Measurements from ENCODE around the gene CD37. TPM values are rescaled to one million over a fixed set of nuclear protein-coding genes. Genes with fewer than 3 reads are reported as not detected.

Gene CD37
- total and polyA plus RNA-seq, 2 donors (not counting 1 experiment from before 2014, with no cell fraction given): 1,998 to 2,188 TPM

DNA sequence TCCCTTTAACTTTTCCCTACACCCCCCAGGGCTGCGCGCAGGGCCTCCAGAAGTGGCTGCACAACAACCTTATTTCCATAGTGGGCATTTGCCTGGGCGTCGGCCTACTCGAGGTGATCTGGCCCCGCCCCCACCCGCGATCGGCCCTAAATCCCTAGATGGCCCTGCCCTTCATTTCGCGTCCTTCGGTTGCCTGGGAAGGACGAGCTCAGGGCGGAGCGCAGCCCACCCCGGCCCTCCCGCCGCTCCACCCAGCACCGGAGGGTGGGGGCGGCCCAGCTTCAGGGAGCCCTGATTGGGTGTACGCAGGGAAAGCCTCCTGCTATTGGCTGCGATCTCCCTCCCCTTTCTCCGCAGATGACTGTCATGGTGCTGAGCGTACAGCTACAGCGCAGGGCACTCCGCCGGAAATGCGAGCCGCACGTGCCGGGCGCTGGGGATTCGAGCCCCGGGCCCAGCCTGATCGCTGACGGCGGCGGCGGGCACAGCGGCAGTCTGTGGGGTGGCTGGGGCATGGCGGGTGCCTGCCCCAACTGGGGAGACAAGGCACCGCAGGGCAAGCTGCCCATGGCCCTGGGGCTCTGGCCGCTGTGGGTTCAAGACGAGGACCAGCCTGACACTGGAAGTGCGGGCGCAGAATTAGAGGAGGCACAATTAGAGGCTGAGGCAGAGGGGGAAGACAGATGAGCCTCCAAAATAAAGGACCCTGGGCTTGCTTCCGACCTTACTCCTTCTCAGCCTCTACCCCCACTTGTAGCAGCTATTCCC lies 4.3 kb downstream of the CD37 start:
- Histone ChIP-seq H4K20me1 (ENCODE audit: control insufficient read depth, insufficient read depth, low read length, poor library complexity, severe bottlenecking) (peaks cover 47% of the 10 kb centered on the region), H3K27ac (ENCODE audit: low read length in 2 of 2) (peak overlapping the region; percentile 89 to 93), H2AFZ (ENCODE audit: insufficient read depth, low read depth, low read length, poor library complexity, severe bottlenecking) (no peak overlapping the region), H3K4me3 (ENCODE audit: control extremely low read depth in 1 of 5, extremely low read depth in 1 of 5, insufficient read depth in 1 of 5, low read depth in 2 of 5, low read length in 4 of 5) (peak overlapping the region in 4 of 5 experiments; percentile 94 to 98 (median 98)), H3K27me3 (replicated peaks in 1 of 4; ENCODE audit: control extremely low read depth in 1 of 4, control insufficient read depth in 3 of 4, insufficient read depth in 4 of 4, low read length in 3 of 4) (no peaks in the 10 kb centered on the region), H3K36me3 (replicated peaks in 1 of 2; ENCODE audit: control extremely low read depth in 1 of 2, control insufficient read depth in 1 of 2, extremely low read depth in 1 of 2, insufficient read depth in 2 of 2, low read length in 1 of 2) (peaks cover 0 to 63% of the 10 kb centered on the region in 2 experiments), H3K4me2 (replicated peaks; ENCODE audit: low read depth, low read length, poor library complexity, severe bottlenecking) (peak overlapping the region; percentile 100), H3K9ac (ENCODE audit: low read length) (peak overlapping the region; percentile 89), H3K9me3 (ENCODE audit: control extremely low read depth in 1 of 3, control insufficient read depth in 2 of 3, insufficient read depth in 1 of 3, low read length in 2 of 3) (peaks cover 0 to 28% (median 15%) of the 10 kb centered on the region in 3 donors), H3K79me2 (ENCODE audit: control insufficient read depth, insufficient read depth, low read length) (peaks cover 49% of the 10 kb centered on the region), H3K4me1 (ENCODE audit: control insufficient read depth in 2 of 2, insufficient read depth in 2 of 2, low read length in 2 of 2) (peaks cover 53 to 78% of the 10 kb centered on the region in 2 donors)
- Mint-ChIP-seq H3K4me3 (peak overlapping the region; percentile 100), H3K4me1 (peaks cover 72% of the 10 kb centered on the region), H3K9me3 (ENCODE audit: insufficient read depth) (no peaks in the 10 kb centered on the region), H3K27ac (peak overlapping the region; percentile 95), H3K27me3 (no peaks in the 10 kb centered on the region)
- intact Hi-C loops (cut with micrococcal nuclease): loop anchor here (1.0 to 2.0 kb wide), 8 partner anchors 8 to 130 kb away; partner anchors contain the start of gene DKKL1
- DNase-seq: peak; percentile 56
- no peak for TF ChIP-seq EZH2 (IDR thresholded peaks at IDR 0.05; ENCODE audit: borderline replicate concordance, insufficient read depth, low read depth, low read length, poor library complexity, severe bottlenecking)
- 91% methylated on average over 44 of the region's 47 CpGs for WGBS (ENCODE audit: insufficient coverage)
- POLR2A ChIA-PET: interaction anchor here (0.6 to 5.6 kb wide), 17 partner anchors 10 to 336 kb away, joined by 3 to 72 read pairs (median 11); partner anchors contain the start of genes ALDH16A1 and TEAD2
- CTCF ChIA-PET: interaction anchor here (0.7 to 2.6 kb wide), 13 partner anchors 8 to 207 kb away, joined by 3 to 25 read pairs (median 4); partner anchors contain the start of genes PIH1D1 and SLC6A16
- no peak for ATAC-seq (ENCODE audit: low read depth)

DNA sequence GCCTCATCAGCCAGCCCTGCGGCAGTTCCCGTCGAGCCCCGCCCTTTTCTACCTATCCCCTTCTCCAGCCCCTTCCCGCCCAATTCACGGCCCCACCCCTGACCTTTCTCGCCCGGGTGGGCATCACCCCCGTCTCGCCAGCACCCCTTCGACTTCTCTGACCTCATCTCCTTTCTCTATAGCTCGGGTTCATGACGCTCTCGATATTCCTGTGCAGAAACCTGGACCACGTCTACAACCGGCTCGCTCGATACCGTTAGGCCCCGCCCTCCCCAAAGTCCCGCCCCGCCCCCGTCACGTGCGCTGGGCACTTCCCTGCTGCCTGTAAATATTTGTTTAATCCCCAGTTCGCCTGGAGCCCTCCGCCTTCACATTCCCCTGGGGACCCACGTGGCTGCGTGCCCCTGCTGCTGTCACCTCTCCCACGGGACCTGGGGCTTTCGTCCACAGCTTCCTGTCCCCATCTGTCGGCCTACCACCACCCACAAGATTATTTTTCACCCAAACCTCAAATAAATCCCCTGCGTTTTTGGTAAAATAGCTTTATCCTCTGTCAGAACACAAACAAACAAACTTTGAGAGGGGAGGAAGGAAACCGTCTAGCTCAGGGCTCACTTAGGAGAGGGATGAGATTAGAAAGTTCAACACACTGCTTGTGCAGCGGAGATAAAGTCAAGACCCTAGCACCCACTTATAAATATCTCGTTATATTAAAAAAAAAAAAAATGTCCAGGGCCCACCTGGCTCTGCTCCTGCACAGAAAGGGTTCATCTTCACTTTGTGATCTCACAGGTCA lies 5.1 kb downstream of the CD37 start:
- intact Hi-C loops (cut with micrococcal nuclease): loop anchor here (1.0 to 2.0 kb wide), 8 partner anchors 9 to 129 kb away; partner anchors contain the start of gene DKKL1
- Mint-ChIP-seq H3K27me3 (no peaks in the 10 kb centered on the region), H3K27ac (peak overlapping the region; percentile 95), H3K4me1 (peaks cover 75% of the 10 kb centered on the region), H3K9me3 (ENCODE audit: insufficient read depth) (no peaks in the 10 kb centered on the region), H3K4me3 (peak overlapping the region; percentile 80)
- WGBS (ENCODE audit: insufficient coverage): 14% methylated on average over 31 of the region's 36 CpGs
- H3K9me3 ChIP-seq (ENCODE audit: control extremely low read depth in 1 of 3, control insufficient read depth in 2 of 3, insufficient read depth in 1 of 3, low read length in 2 of 3): peaks cover 0 to 28% (median 15%) of the 10 kb centered on the region in 3 donors
- H3K4me3 ChIP-seq (ENCODE audit: control extremely low read depth in 1 of 5, extremely low read depth in 1 of 5, insufficient read depth in 1 of 5, low read depth in 2 of 5, low read length in 4 of 5): peak overlapping the region in 4 of 5 experiments; percentile 94 to 98 (median 98)
- H3K27ac ChIP-seq (ENCODE audit: low read length in 2 of 2): peak overlapping the region; percentile 89 to 93
- H3K27me3 ChIP-seq (replicated peaks in 1 of 4; ENCODE audit: control extremely low read depth in 1 of 4, control insufficient read depth in 3 of 4, insufficient read depth in 4 of 4, low read length in 3 of 4): no peaks in the 10 kb centered on the region
- H3K4me1 ChIP-seq (ENCODE audit: control insufficient read depth in 2 of 2, insufficient read depth in 2 of 2, low read length in 2 of 2): peaks cover 52 to 77% of the 10 kb centered on the region in 2 donors
- peaks cover 0 to 67% of the 10 kb centered on the region in 2 experiments for H3K36me3 ChIP-seq (replicated peaks in 1 of 2; ENCODE audit: control extremely low read depth in 1 of 2, control insufficient read depth in 1 of 2, extremely low read depth in 1 of 2, insufficient read depth in 2 of 2, low read length in 1 of 2)
- peak overlapping the region; percentile 89 for H3K9ac ChIP-seq (ENCODE audit: low read length)
- ChIA-PET POLR2A (interaction anchor here (0.6 to 5.6 kb wide), 26 partner anchors 9 to 335 kb away, joined by 3 to 72 read pairs (median 8); partner anchors contain the start of genes ALDH16A1, KASH5 and TEAD2), CTCF (interaction anchor here (0.5 to 2.6 kb wide), 17 partner anchors 9 to 206 kb away, joined by 3 to 25 read pairs (median 4); partner anchors contain the start of genes PIH1D1 and SLC6A16)
- peak overlapping the region; percentile 100 for H3K4me2 ChIP-seq (replicated peaks; ENCODE audit: low read depth, low read length, poor library complexity, severe bottlenecking)
- H3K79me2 ChIP-seq (ENCODE audit: control insufficient read depth, insufficient read depth, low read length): peaks cover 41% of the 10 kb centered on the region
- DNase-seq: peak; percentile 98
- TF ChIP-seq EZH2 (IDR thresholded peaks at IDR 0.05; ENCODE audit: borderline replicate concordance, insufficient read depth, low read depth, low read length, poor library complexity, severe bottlenecking): no peak
- TF ChIP-seq, protein P1, sequence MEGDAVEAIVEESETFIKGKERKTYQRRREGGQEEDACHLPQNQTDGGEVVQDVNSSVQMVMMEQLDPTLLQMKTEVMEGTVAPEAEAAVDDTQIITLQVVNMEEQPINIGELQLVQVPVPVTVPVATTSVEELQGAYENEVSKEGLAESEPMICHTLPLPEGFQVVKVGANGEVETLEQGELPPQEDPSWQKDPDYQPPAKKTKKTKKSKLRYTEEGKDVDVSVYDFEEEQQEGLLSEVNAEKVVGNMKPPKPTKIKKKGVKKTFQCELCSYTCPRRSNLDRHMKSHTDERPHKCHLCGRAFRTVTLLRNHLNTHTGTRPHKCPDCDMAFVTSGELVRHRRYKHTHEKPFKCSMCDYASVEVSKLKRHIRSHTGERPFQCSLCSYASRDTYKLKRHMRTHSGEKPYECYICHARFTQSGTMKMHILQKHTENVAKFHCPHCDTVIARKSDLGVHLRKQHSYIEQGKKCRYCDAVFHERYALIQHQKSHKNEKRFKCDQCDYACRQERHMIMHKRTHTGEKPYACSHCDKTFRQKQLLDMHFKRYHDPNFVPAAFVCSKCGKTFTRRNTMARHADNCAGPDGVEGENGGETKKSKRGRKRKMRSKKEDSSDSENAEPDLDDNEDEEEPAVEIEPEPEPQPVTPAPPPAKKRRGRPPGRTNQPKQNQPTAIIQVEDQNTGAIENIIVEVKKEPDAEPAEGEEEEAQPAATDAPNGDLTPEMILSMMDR (IDR thresholded peaks at IDR 0.05): no peak
- H4K20me1 ChIP-seq (ENCODE audit: control insufficient read depth, insufficient read depth, low read length, poor library complexity, severe bottlenecking): peaks cover 47% of the 10 kb centered on the region
- peak; percentile 71 for ATAC-seq (ENCODE audit: low read depth)
- H2AFZ ChIP-seq (ENCODE audit: insufficient read depth, low read depth, low read length, poor library complexity, severe bottlenecking): no peak overlapping the region
